ENCODE data around the gene TRMT1. TPM values are rescaled to one million over a fixed set of nuclear protein-coding genes. Genes with fewer than 3 reads are reported as not detected.

Gene TRMT1
- total RNA-seq, 1 experiment from 2014 or later: 91.8 TPM

- ATAC-seq: no peak
- H2AFZ ChIP-seq (ENCODE audit: low read length): no peak overlapping the region
- H3K79me2 ChIP-seq (ENCODE audit: low read length): peaks cover 46% of the 10 kb centered on the region
Observed at GRCh38 chr19:13063461-13064091, 53.0 kb downstream of the TRMT1 start.

GRCh38 chr19:13062317-13062716 lies 54.2 kb downstream of the TRMT1 start:
- Histone ChIP-seq H3F3A (ENCODE audit: low read length, unreplicated experiment) (no peaks in the 10 kb centered on the region), H3K79me2 (ENCODE audit: low read length) (peaks cover 54% of the 10 kb centered on the region), H3K4me3 (ENCODE audit: low read length) (no peak overlapping the region), H3K27me3 (ENCODE audit: low read length) (no peaks in the 10 kb centered on the region), H3K9me2 (replicated peaks; ENCODE audit: low read length) (no peaks in the 10 kb centered on the region), H3K9me3 (ENCODE audit: low read length) (no peaks in the 10 kb centered on the region), H3K4me2 (ENCODE audit: low read length) (no peak overlapping the region), H3K27ac (ENCODE audit: low read length) (no peak overlapping the region), H3K36me3 (ENCODE audit: low read depth, low read length) (no peaks in the 10 kb centered on the region), H2AFZ (ENCODE audit: low read length) (no peak overlapping the region), H3K9ac (ENCODE audit: low read length) (no peak overlapping the region), H3K4me1 (ENCODE audit: insufficient read depth, low read length) (peaks cover 20% of the 10 kb centered on the region), H4K20me1 (ENCODE audit: low read length) (no peaks in the 10 kb centered on the region)
- ChIA-PET CTCF (interaction anchor here (1.0 to 1.7 kb wide), 2 partner anchors 36 to 85 kb away, joined by 3 to 16 read pairs; no protein-coding TSS in a partner anchor), POLR2A (ENCODE audit: unreplicated experiment) (no interaction called here)
- intact Hi-C loops (cut with micrococcal nuclease): no loop called here
- no peak for TF ChIP-seq EZH2phosphoT487 (IDR thresholded peaks at IDR 0.05; ENCODE audit: borderline replicate concordance, low read length)
- no peak for TF ChIP-seq EZH2 (IDR thresholded peaks at IDR 0.05; ENCODE audit: low read length, unreplicated experiment)
- TF ChIP-seq, protein P1, sequence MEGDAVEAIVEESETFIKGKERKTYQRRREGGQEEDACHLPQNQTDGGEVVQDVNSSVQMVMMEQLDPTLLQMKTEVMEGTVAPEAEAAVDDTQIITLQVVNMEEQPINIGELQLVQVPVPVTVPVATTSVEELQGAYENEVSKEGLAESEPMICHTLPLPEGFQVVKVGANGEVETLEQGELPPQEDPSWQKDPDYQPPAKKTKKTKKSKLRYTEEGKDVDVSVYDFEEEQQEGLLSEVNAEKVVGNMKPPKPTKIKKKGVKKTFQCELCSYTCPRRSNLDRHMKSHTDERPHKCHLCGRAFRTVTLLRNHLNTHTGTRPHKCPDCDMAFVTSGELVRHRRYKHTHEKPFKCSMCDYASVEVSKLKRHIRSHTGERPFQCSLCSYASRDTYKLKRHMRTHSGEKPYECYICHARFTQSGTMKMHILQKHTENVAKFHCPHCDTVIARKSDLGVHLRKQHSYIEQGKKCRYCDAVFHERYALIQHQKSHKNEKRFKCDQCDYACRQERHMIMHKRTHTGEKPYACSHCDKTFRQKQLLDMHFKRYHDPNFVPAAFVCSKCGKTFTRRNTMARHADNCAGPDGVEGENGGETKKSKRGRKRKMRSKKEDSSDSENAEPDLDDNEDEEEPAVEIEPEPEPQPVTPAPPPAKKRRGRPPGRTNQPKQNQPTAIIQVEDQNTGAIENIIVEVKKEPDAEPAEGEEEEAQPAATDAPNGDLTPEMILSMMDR (conservative IDR thresholded peaks at IDR 0.05; ENCODE audit: low read depth, low read length): no peak
- no TSS peak for BruUV-seq (replicated peaks)
- no peak for DNase-seq
- ATAC-seq: no peak

More at GRCh38 chr19:13063461-13064091, 53.0 kb downstream of the TRMT1 start:
- no peaks in the 10 kb centered on the region for H3K9me2 ChIP-seq (replicated peaks; ENCODE audit: low read length)
- no peaks in the 10 kb centered on the region for H3F3A ChIP-seq (ENCODE audit: low read length, unreplicated experiment)
- H3K9me3 ChIP-seq (ENCODE audit: low read length): no peaks in the 10 kb centered on the region
- intact Hi-C loops (cut with micrococcal nuclease): no loop called here
- DNase-seq: no peak
- no peak overlapping the region for H3K4me2 ChIP-seq (ENCODE audit: low read length)
- H3K9ac ChIP-seq (ENCODE audit: low read length): no peak overlapping the region
- H3K4me1 ChIP-seq (ENCODE audit: insufficient read depth, low read length): peaks cover 14% of the 10 kb centered on the region
- no peaks in the 10 kb centered on the region for H4K20me1 ChIP-seq (ENCODE audit: low read length)
- BruUV-seq (replicated peaks): no TSS peak
- ChIA-PET POLR2A (ENCODE audit: unreplicated experiment) (no interaction called here), CTCF (no interaction called here)
- no peak overlapping the region for H3K4me3 ChIP-seq (ENCODE audit: low read length)
- no peak overlapping the region for H3K27ac ChIP-seq (ENCODE audit: low read length)
- no peaks in the 10 kb centered on the region for H3K36me3 ChIP-seq (ENCODE audit: low read depth, low read length)
- TF ChIP-seq EZH2 (IDR thresholded peaks at IDR 0.05; ENCODE audit: low read length, unreplicated experiment) (no peak), EZH2phosphoT487 (IDR thresholded peaks at IDR 0.05; ENCODE audit: borderline replicate concordance, low read length) (no peak)
- TF ChIP-seq, protein P1 (conservative IDR thresholded peaks at IDR 0.05; ENCODE audit: low read depth, low read length): no peak
- H3K27me3 ChIP-seq (ENCODE audit: low read length): no peaks in the 10 kb centered on the region

Measured in PC-3 (cell line).